ENCODE measurements around the gene XIRP2.

Gene XIRP2

DNA sequence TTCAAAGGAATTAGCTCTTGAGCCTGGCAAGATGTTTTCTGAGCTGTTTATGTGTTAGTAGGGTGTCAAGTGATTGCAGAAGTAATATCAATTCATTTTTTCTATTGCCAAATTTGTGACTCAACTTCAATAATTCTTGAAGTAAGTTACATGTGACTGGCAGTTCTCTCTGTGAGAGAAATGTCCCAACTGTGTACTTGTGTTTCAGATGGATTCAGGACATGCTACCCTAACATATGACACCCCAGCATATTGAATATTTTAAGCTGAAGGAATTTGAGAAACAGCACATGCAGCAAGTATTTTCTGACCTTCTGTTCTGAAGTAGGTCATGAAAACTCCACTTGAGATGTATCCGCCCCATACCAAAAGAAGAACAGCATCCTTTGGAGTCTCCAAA lies 263.6 kb downstream of the XIRP2 start:
- TF ChIP-seq ZNF274 (IDR thresholded peaks at IDR 0.05; ENCODE audit: low read depth, low read length): no peak
- H3K4me3 ChIP-seq (ENCODE audit: low read length): no peak overlapping the region

DNA sequence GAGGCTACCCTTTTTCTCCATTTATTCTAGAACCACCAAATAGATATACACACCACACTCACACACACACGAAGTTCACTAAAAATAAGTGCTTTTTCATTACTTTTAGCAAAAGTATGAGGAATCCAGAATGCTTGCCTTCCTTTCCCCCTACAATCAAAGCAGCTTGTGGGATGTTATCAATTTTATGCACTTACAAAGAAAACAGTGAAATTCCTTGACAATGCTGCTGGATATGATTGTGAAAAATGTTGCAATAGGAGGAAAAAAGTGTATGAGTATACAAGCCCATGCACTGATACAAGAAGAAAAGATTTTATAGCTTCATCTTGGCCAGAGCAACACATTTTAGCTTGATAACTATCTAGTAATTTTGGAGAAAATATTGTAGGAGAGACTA lies 269.2 kb downstream of the XIRP2 start:
- no peak overlapping the region for H3K4me3 ChIP-seq (ENCODE audit: low read length)

DNA sequence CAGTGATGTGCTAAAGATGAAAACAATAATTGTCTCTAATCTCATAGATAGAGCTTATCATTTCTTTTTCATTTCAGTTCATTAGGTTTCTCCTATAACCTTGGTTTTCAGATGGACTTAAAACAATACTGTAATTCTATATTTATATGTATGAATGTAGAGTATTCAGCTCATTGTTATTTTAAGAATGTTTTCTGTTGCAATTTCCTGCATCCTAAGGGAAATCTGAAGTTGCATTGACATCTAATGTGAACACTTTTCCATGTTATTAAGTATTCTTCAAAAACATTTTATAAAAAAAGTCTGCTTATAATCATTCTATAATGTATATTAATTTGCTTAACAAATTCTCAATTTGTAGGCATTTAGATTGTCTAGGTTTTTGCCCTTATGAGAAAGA lies 288.9 kb downstream of the XIRP2 start:
- TF ChIP-seq ZNF274 (IDR thresholded peaks at IDR 0.05; ENCODE audit: low read depth, low read length): no peak

More for the DNA sequence above, 269.2 kb downstream of the XIRP2 start:
- TF ChIP-seq ZNF274 (IDR thresholded peaks at IDR 0.05; ENCODE audit: low read depth, low read length): no peak

GRCh38 chr2:167181134-167181533 lies 292.9 kb downstream of the XIRP2 start:
- no peak overlapping the region for H3K4me3 ChIP-seq (ENCODE audit: low read length)
- TF ChIP-seq ZNF274 (IDR thresholded peaks at IDR 0.05; ENCODE audit: low read depth, low read length): no peak

More for the DNA sequence above, 288.9 kb downstream of the XIRP2 start:
- no peak overlapping the region for H3K4me3 ChIP-seq (ENCODE audit: low read length)

DNA sequence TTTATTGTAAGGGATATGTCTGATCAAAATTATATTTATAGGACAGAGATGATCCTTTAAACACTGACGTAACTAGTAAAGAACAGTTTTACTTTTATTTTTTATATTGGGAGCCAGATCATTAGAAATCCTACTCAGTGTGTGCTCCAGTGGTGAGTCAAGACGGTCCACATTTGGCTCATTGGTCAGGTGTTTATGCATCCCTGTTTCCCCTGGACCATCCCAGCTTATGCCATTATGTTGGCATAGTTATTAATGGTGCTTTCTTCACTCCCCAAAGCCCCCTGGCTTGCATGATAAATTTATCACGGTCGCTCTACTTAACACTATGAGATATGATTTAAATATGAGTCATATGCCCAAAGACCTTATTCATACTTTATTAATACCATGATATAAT lies 293.4 kb downstream of the XIRP2 start:
- H3K4me3 ChIP-seq (ENCODE audit: low read length): no peak overlapping the region

DNA sequence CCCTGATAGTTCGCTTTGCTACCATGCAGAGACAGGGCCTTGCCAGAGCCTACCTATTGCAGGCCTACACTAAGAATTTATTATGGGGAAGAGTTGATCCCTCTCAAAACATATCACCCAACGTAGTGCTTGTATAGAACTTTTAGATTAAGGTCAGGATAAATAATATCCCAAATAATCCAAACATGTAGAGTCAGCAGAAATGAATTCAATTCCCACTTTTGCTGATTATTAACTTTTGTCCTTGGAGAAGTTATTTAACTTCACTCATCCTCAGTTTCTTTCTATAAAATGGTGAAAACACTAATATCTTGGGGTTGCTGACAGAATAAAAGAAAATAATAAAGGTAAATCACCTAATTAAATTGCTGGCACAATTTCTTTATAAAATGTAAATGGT lies 294.1 kb downstream of the XIRP2 start:
- no peak for TF ChIP-seq ZNF274 (IDR thresholded peaks at IDR 0.05; ENCODE audit: low read depth, low read length)
- H3K4me3 ChIP-seq (ENCODE audit: low read length): no peak overlapping the region

More for the DNA sequence above, 293.4 kb downstream of the XIRP2 start:
- no peak for TF ChIP-seq ZNF274 (IDR thresholded peaks at IDR 0.05; ENCODE audit: low read depth, low read length)

DNA sequence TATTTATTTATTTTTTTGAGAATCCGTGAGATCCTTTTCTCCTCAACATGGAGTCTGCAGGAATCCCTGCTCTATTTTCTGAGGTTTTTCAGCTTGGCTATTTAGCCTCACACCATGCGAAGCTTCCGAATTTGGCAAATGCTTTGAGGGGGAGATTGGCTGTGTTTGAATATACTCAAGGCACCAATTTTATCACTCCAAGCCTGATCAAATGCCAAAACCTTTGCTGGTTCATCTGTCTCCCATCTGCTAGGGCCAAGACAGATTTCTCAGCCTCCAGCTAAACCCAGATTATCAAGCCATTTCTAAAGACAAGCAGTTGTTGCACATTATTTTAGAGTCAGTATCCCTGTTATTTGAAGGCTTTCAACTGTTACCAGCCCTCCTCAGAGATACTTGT lies 295.7 kb downstream of the XIRP2 start:
- H3K4me3 ChIP-seq (ENCODE audit: low read length): no peak overlapping the region
- no peak for TF ChIP-seq ZNF274 (IDR thresholded peaks at IDR 0.05; ENCODE audit: low read depth, low read length)

- H3K4me3 ChIP-seq (ENCODE audit: low read length): no peak overlapping the region
- no peak for TF ChIP-seq ZNF274 (IDR thresholded peaks at IDR 0.05; ENCODE audit: low read depth, low read length)
These were observed 298.2 kb downstream of the XIRP2 start for GRCh38 chr2:167186465-167186864.

DNA sequence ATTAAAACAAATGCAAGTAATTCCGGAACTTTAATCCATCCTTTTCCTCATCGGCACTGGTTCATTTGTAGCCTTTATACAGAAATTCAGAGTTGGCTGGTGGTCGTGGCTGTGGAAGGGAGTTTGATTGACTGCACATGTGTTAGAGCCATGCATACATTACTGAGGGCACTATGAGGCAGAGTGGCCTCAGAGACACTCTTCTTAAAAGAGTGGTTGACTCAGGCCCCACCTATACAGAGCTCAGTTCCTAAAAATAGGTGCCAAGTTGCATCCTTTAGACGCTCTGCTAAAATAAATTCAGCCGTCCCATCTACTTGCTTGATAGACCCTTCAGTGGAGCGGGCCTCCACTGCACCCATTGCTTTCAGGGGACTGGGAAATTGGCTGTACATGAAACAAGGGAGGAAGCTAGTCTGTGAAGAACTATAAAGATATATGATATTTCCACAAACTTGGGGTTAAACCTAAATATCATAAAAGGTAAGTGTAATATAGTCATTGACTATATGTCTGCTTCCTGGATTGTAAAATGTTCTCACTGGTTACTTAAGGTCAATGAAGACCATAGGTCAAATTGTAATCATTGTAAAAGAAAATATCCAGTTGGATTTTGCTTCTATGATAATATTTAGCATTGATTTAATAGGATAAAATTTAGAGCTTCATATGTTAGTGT lies 298.9 kb downstream of the XIRP2 start:
- no peak overlapping the region for H3K4me3 ChIP-seq (ENCODE audit: low read length)
- no peak for TF ChIP-seq ZNF274 (IDR thresholded peaks at IDR 0.05; ENCODE audit: low read depth, low read length)

DNA sequence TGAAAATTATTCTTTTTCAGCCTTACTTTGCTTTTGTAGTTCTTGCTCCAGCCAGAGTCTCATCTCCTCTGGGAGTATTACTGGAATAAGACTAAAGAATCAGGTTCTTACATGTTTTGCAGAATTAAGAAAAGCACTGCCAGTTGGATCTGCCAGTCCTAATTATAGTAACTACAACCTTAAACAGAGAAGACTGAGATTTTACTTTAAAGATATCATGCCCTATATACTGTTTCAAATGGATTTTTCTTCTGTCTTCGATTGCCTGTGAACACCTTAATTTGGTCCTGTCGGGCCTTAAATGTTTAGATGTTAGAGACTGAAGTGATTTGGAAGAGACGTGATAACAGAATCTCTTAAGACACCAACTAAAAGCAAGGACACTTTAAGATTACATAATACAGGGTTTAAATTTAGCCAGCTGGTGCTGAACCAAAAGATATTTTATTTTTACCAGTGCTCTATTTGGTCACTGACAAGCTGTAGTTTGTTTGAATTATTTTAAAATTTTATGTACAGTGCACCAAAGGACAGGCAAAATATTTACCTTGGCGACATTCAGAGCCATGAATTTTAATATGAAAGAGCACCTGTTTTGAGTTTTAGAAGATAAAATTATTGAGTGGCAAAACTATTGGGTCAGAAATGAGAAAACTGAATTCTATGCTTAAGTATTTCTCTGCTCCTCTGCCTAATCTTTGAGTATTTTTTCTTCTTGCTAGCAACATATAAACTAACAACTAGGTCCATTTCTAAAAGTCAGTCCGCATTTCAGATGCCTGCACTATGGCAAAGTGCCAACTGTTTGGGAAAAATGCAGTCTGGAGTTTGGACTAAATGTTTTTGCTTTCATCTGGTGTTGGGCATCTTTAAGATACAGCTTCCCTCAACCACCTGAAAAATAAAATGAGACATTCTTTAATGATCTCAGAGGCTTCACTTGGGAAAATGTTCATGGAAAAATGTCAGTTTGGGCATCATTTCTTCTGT lies 300.0 kb downstream of the XIRP2 start:
- TF ChIP-seq ZNF274 (IDR thresholded peaks at IDR 0.05; ENCODE audit: low read depth, low read length): no peak
- H3K4me3 ChIP-seq (ENCODE audit: low read length): no peak overlapping the region

- no peak for TF ChIP-seq ZNF274 (IDR thresholded peaks at IDR 0.05; ENCODE audit: low read depth, low read length)
- no peak overlapping the region for H3K4me3 ChIP-seq (ENCODE audit: low read length)
These were observed 301.8 kb downstream of the XIRP2 start for GRCh38 chr2:167190053-167190452.

DNA sequence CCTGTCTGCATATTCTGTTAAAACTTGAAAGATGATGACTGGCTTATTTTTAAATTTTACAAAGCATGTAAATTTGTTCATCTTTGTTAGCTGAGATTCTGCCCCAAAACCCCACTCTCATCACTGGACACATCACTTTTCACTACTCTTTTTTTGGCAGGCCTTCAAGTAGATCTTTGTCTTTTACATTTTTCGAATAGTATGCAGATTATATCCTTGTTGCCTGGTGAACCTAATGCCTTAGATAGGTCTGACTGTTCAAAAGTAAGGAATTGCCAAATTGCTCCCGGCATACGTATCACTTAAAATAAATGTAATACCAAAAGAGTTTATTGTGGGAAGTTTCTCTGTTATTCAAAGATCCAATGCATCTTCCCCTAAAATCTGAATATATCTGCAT lies 303.3 kb downstream of the XIRP2 start:
- TF ChIP-seq ZNF274 (IDR thresholded peaks at IDR 0.05; ENCODE audit: low read depth, low read length): no peak
- H3K4me3 ChIP-seq (ENCODE audit: low read length): no peak overlapping the region

DNA sequence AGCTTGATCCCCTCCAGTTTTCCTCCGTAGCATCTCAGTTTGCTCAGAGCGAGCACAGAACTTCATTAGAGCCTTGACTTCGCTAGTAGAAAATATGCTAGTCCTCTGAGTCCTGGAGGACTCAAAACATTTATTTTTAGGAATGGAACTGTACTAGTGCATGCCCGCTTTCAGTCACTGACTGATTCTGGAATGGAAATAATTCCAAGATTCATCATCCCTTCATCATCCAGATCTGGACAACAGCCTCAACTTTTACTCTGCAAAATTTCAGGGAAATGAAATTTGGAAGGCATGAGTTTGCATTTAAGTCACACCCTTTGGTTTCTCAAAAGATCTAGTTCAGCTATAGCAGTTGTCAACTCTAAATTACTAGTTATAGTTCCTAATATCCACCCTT lies 304.6 kb downstream of the XIRP2 start:
- TF ChIP-seq ZNF274 (IDR thresholded peaks at IDR 0.05; ENCODE audit: low read depth, low read length): no peak
- H3K4me3 ChIP-seq (ENCODE audit: low read length): no peak overlapping the region

- no peak overlapping the region for H3K4me3 ChIP-seq (ENCODE audit: low read length)
- TF ChIP-seq ZNF274 (IDR thresholded peaks at IDR 0.05; ENCODE audit: low read depth, low read length): no peak
These were observed 308.4 kb downstream of the XIRP2 start for GRCh38 chr2:167196461-167197252.
